Smooth muscle cell (in vitro differentiated cells): ENCODE results near the gene BUD23. TPM values are rescaled to one million over a fixed set of nuclear protein-coding genes. Genes with fewer than 3 reads are reported as not detected.

Experiments used
- DNase-seq: peaks from one replicate; lab custom pipeline; 2025; ENCODE audit not compliant: unreplicated experiment; lab: John Stamatoyannopoulos, UW
- H2AFZ ChIP-seq: fragments of 200-600 bp; sonication (generic); 2 replicates; pipeline ENCODE4 v1.6.0; 2016; ENCODE audit warnings: antibody characterized with exemption, low read depth, mild to moderate bottlenecking
- H3F3A ChIP-seq: fragments of 200-600 bp; sonication (generic); 2 replicates; pipeline ENCODE4 v1.6.0; 2017; ENCODE audit warnings: antibody characterized with exemption, low read depth
- H3K27ac ChIP-seq: fragments of 200-600 bp; sonication (generic); 2 replicates; pipeline ENCODE4 v1.5.1; 2016; ENCODE audit warnings: low read depth, mild to moderate bottlenecking
- H3K27me3 ChIP-seq: fragments of 200-600 bp; sonication (generic); 2 replicates; pipeline ENCODE4 v1.6.1; 2016; ENCODE audit warnings: low read depth, mild to moderate bottlenecking
- H3K36me3 ChIP-seq: fragments of 200-600 bp; sonication (generic); 2 replicates; pipeline ENCODE4 v1.5.1; 2016; ENCODE audit warnings: low read depth
- H3K4me1 ChIP-seq: fragments of 200-600 bp; sonication (generic); 2 replicates; pipeline ENCODE4 v1.5.1; 2016; ENCODE audit warnings: low read depth
- H3K4me2 ChIP-seq: fragments of 200-600 bp; sonication (generic); 2 replicates; pipeline ENCODE4 v1.6.0; 2016; ENCODE audit warnings: mild to moderate bottlenecking
- H3K4me3 ChIP-seq: fragments of 200-600 bp; sonication (generic); 2 replicates; pipeline ENCODE4 v1.5.1; 2016; ENCODE audit warnings: mild to moderate bottlenecking
- H3K79me2 ChIP-seq: fragments of 200-600 bp; sonication (generic); 2 replicates; pipeline ENCODE4 v1.6.0; 2016; ENCODE audit warnings: low read depth, mild to moderate bottlenecking
- H3K9ac ChIP-seq: fragments of 200-600 bp; sonication (generic); 2 replicates; pipeline ENCODE4 v1.6.0; 2016; ENCODE audit warnings: low read depth
- H3K9me3 ChIP-seq: fragments of 200-600 bp; sonication (generic); replicated peaks from 2 replicates; pipeline ENCODE4 v1.5.1; 2016; ENCODE audit warnings: low read depth
- H4K20me1 ChIP-seq: fragments of 200-600 bp; sonication (generic); 2 replicates; pipeline ENCODE4 v1.6.0; 2016; ENCODE audit warnings: low read depth
- WGBS: methylation state at CpG from one replicate; pipeline ENCODE4 v1.1.7; 2016; ENCODE audit warnings: low lambda C conversion rate; 5-methylcytosine and 5-hydroxymethylcytosine counted together
- polyA plus RNA-seq: library from polyadenylated mRNA; unstranded; fragments of >200 nt; fragmentation: Nextera tagmentation; extraction: Ambion mirVana; gene quantifications from 2 replicates; pipeline ENCODE4 v1.2.1, GENCODE V29; 2016
- total RNA-seq: library from RNA; depleted of rRNA; stranded (reverse); fragments of >200 nt; gene quantifications from 2 replicates; pipeline ENCODE4 v1.2.3, GENCODE V29; 2014
- TF ChIP-seq, protein P1 (sequence below): fragments of 200-600 bp; sonication (generic); IDR thresholded peaks from 2 replicates; pipeline ENCODE4 v1.5.1; 2017; ENCODE audit warnings: borderline replicate concordance, mild to moderate bottlenecking, antibody characterized with exemption; ENCODE audit not compliant: insufficient read depth, poor library complexity, severe bottlenecking

The BUD23 gene
- total and polyA plus RNA-seq, 2 experiments from 2014 or later = 43.0 to 116 TPM

DNA sequence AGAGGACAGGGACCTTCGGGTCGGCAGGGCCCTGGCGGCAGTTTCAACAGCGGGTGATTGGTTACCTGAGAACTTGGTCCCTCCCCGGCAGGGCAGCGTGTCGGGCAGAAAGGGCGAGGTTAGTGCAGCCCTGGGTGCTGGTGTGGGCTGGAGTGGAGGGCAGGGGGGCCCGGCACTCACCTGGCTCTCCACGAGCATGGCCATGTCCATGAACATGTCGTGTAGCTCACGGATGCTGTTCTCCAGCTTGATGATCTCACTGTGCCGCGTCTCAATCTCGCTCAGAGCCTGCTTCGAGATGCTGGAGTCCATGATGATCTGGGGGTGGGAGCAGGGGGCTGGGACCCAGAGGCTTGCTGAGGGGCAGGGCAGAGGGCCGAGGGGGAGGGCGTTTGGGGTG is 19.3 kb downstream of the BUD23 start:
- H3K4me1 ChIP-seq = no peaks in the 10 kb centered on the region
- no peak overlapping the region for H3K9ac ChIP-seq
- H3K36me3 ChIP-seq = no peaks in the 10 kb centered on the region
- H3K27ac ChIP-seq = no peak overlapping the region
- DNase-seq = no peak
- TF ChIP-seq, protein P1, sequence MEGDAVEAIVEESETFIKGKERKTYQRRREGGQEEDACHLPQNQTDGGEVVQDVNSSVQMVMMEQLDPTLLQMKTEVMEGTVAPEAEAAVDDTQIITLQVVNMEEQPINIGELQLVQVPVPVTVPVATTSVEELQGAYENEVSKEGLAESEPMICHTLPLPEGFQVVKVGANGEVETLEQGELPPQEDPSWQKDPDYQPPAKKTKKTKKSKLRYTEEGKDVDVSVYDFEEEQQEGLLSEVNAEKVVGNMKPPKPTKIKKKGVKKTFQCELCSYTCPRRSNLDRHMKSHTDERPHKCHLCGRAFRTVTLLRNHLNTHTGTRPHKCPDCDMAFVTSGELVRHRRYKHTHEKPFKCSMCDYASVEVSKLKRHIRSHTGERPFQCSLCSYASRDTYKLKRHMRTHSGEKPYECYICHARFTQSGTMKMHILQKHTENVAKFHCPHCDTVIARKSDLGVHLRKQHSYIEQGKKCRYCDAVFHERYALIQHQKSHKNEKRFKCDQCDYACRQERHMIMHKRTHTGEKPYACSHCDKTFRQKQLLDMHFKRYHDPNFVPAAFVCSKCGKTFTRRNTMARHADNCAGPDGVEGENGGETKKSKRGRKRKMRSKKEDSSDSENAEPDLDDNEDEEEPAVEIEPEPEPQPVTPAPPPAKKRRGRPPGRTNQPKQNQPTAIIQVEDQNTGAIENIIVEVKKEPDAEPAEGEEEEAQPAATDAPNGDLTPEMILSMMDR = no peak
- no peaks in the 10 kb centered on the region for H3K27me3 ChIP-seq
- no peaks in the 10 kb centered on the region for H3K79me2 ChIP-seq
- H3F3A ChIP-seq = no peaks in the 10 kb centered on the region
- H3K4me2 ChIP-seq = no peak overlapping the region
- WGBS = 95% methylated on average over 18 of the region's 18 CpGs
- no peak overlapping the region for H2AFZ ChIP-seq
- no peaks in the 10 kb centered on the region for H3K9me3 ChIP-seq
- peaks cover 42% of the 10 kb centered on the region for H4K20me1 ChIP-seq
- H3K4me3 ChIP-seq = no peak overlapping the region

DNA sequence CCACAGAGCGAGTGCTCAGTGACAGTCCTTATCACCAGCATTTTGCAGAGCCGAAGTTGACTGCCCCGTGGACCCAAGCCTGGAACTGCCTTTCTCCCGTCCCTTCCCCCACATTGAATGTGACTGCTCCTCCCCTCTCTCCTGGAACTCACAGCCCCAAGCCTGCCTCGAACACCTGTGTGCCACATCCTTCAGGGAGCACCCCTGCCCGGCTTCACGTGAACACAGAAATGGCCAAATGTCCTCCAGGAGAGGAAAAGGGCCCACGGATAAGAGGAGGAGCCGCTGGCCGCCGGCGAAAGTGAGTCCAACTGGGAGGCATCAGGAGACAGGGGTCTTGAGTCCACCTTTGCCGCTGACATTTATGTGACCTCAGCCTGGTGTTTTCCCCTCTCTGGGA is 19.8 kb downstream of the BUD23 start:
- no peak overlapping the region for H3K9ac ChIP-seq
- no peaks in the 10 kb centered on the region for H3K36me3 ChIP-seq
- H4K20me1 ChIP-seq = peaks cover 47% of the 10 kb centered on the region
- WGBS = 84% methylated on average over 13 of the region's 13 CpGs
- no peaks in the 10 kb centered on the region for H3K79me2 ChIP-seq
- no peaks in the 10 kb centered on the region for H3F3A ChIP-seq
- TF ChIP-seq, protein P1 = no peak
- no peak overlapping the region for H3K4me2 ChIP-seq
- H3K9me3 ChIP-seq = no peaks in the 10 kb centered on the region
- no peak overlapping the region for H3K27ac ChIP-seq
- no peaks in the 10 kb centered on the region for H3K4me1 ChIP-seq
- no peak for DNase-seq
- no peaks in the 10 kb centered on the region for H3K27me3 ChIP-seq
- no peak overlapping the region for H3K4me3 ChIP-seq
- no peak overlapping the region for H2AFZ ChIP-seq

DNA sequence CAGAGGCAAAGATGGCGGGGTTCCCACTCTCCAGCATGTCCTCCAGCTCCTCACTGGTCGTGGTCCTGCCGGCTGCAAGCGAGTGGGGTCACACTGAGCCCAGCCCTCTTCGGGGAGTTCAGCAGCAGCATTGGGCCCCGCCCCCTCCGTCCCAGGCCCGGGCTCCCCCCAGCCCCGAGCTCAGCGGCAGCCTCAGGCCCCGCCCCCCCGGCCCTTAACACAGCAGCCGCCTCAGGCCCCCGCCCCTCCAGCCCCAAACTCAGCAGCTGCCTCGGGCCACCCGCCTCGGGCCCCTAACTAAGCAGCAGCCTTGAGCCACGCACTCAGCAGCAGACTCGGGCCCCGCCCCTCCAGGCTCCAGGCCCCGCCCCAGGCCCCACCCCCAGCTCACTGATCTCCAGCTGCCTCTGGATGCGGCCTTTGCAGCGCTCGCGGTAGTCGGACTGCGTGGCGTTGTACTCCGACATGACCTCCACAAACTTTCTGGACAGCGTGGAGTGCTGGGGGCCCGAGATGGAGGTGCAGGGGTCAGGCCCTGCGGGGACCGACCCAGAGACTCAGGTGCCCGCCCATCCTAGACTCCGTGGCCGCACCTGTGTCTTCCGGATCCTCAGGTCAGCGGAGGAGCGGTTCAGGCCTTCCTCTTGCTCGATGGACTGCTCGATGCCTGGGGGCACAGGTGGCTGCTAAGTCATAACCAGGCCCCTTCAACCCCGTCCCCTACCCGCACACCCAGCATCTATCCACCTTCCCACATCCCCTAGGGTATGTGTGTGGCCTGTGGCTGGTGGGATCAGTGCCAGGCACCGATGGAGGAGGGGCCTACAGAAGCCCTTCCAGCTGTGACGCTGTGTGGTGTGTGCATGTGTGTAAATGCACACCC is 20.6 kb downstream of the BUD23 start:
- Histone ChIP-seq H2AFZ (no peak overlapping the region), H3K9me3 (no peaks in the 10 kb centered on the region), H3K9ac (no peak overlapping the region), H3K79me2 (peaks cover 3% of the 10 kb centered on the region), H3K4me1 (no peaks in the 10 kb centered on the region), H3K36me3 (no peaks in the 10 kb centered on the region), H3K27me3 (no peaks in the 10 kb centered on the region), H3K4me3 (no peak overlapping the region), H3K4me2 (no peak overlapping the region), H4K20me1 (peaks cover 55% of the 10 kb centered on the region), H3K27ac (no peak overlapping the region), H3F3A (no peaks in the 10 kb centered on the region)
- peak; percentile 67 for DNase-seq
- TF ChIP-seq, protein P1 = no peak
- WGBS = 67% methylated on average over 23 of the region's 45 CpGs
